MCF 10A (cell line): ENCODE measurements around the gene BLOC1S1. TPM values are rescaled to one million over a fixed set of nuclear protein-coding genes. Genes with fewer than 3 reads are reported as not detected.

Experiments used
- BruUV-seq: library from RNA; stranded (reverse); fragments of 400-500 nt; replicated peaks from 2 replicates; lab custom pipeline; 2021; lab: Mats Ljungman, UMichigan
- CTCF ChIA-PET: fragments of 300-600 bp; sonication (Branson Sonifier 250); formaldehyde crosslinking; extraction: SDS; loops from one replicate; lab custom pipeline; 2021; ENCODE audit warnings: antibody characterized with exemption, inconsistent platforms; lab: Yijun Ruan, JAX
- POLR2A ChIA-PET: fragments of 300-600, 350-650 bp; sonication (Branson Sonifier 250); formaldehyde crosslinking; extraction: SDS; loops from one replicate; lab custom pipeline; 2020; ENCODE audit warnings: antibody characterized with exemption, inconsistent platforms; lab: Yijun Ruan, JAX
- DNase-seq: peaks from one replicate; pipeline ENCODE4 v3.0.0-alpha.2; 2018; ENCODE audit not compliant: unreplicated experiment
- H3K27ac Mint-ChIP-seq: one replicate; pipeline ENCODE4 v1.8.0; 2022; ENCODE audit warnings: mild to moderate bottlenecking, low read depth, mixed read lengths; ENCODE audit not compliant: unreplicated experiment
- H3K27me3 Mint-ChIP-seq: one replicate; pipeline ENCODE4 v1.8.0; 2022; ENCODE audit warnings: mixed read lengths; ENCODE audit not compliant: insufficient read depth, unreplicated experiment
- H3K36me3 Mint-ChIP-seq: one replicate; pipeline ENCODE4 v1.8.0; 2022; ENCODE audit warnings: mild to moderate bottlenecking, moderate library complexity, mixed read lengths; ENCODE audit not compliant: insufficient read depth, unreplicated experiment
- H3K4me1 Mint-ChIP-seq: one replicate; pipeline ENCODE4 v1.8.0; 2022; ENCODE audit warnings: mixed read lengths; ENCODE audit not compliant: insufficient read depth, unreplicated experiment
- H3K4me3 Mint-ChIP-seq: one replicate; pipeline ENCODE4 v1.8.0; 2022; ENCODE audit warnings: mild to moderate bottlenecking, moderate library complexity, mixed read lengths; ENCODE audit not compliant: unreplicated experiment
- H3K9me3 Mint-ChIP-seq: one replicate; pipeline ENCODE4 v1.8.0; 2022; ENCODE audit warnings: mixed read lengths; ENCODE audit not compliant: unreplicated experiment
- intact Hi-C: fragments of 100-400 bp; cut with micrococcal nuclease; formaldehyde crosslinking; loops from 2 replicates; pipeline ENCODE4 v1.14.1; 2022
- total RNA-seq: library from RNA; stranded (reverse); gene quantifications from 2 replicates; pipeline ENCODE4 v1.2.3, GENCODE V29; 2022
- TF ChIP-seq, protein P1 (sequence below): fragments of 200-600 bp; IDR thresholded peaks from one replicate; pipeline ENCODE4 v1.8.0; 2022; ENCODE audit warnings: antibody characterized with exemption, mild to moderate bottlenecking; ENCODE audit not compliant: unreplicated experiment

The BLOC1S1 gene
- total RNA-seq, 1 experiment from 2014 or later = 75.8 TPM

DNA sequence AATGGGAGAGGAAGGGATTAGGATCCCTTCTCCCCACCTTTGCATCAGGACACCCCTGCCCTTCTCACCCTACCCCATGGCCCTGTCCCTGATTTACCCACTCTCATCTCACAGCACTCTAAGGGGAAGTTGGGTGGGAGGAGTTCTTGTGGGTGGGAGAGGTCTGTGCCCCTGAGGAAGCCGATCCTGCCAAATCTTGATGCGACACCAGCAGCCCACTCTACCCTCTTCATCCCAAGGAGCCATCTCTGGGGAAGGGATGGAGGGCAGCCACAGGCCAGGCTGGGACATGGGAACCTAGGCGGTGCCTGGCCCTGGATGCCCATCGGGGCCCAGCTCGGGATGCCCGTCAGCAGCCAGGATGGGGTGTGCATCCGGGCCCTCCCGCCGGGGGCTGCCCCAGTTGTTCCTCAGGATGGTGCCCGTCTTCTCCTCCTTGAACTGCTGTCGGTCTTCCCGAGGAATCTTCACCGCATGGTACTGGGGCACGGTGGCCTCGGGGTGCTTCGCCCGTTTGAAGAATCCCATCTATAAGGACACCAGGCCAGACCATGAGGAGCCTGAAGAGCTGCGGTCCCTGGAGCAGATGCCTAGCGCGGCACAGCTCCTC, 31.0 kb upstream of the BLOC1S1 start:
- intact Hi-C loops = no loop called here
- TF ChIP-seq, protein P1, sequence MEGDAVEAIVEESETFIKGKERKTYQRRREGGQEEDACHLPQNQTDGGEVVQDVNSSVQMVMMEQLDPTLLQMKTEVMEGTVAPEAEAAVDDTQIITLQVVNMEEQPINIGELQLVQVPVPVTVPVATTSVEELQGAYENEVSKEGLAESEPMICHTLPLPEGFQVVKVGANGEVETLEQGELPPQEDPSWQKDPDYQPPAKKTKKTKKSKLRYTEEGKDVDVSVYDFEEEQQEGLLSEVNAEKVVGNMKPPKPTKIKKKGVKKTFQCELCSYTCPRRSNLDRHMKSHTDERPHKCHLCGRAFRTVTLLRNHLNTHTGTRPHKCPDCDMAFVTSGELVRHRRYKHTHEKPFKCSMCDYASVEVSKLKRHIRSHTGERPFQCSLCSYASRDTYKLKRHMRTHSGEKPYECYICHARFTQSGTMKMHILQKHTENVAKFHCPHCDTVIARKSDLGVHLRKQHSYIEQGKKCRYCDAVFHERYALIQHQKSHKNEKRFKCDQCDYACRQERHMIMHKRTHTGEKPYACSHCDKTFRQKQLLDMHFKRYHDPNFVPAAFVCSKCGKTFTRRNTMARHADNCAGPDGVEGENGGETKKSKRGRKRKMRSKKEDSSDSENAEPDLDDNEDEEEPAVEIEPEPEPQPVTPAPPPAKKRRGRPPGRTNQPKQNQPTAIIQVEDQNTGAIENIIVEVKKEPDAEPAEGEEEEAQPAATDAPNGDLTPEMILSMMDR = no peak
- Mint-ChIP-seq H3K27ac (no peak overlapping the region), H3K27me3 (peaks cover 40% of the 10 kb centered on the region), H3K36me3 (no peaks in the 10 kb centered on the region), H3K4me3 (no peak overlapping the region), H3K4me1 (peaks cover 9% of the 10 kb centered on the region), H3K9me3 (no peaks in the 10 kb centered on the region)
- no TSS peak for BruUV-seq
- ChIA-PET POLR2A (no interaction called here), CTCF (no interaction called here)
- no peak for DNase-seq

DNA sequence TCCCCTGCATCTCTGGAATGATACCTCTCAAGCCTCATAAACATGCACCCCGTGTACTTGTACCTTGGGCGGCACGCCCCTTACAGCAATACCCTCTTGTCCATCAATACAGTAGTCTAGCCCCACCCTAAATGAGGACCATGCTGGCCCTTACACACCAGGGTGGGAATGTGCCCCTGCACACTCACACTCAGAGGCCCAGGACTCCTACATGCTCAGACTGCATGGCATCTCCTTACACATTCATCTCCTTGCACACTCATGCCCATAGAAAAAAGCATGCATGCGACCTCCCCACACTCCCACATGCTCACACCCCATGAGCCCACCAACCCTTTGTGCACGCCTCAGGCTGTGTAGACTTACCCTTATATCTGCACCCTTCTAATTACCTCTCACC, 30.2 kb upstream of the BLOC1S1 start:
- intact Hi-C loops = no loop called here
- Mint-ChIP-seq H3K36me3 (no peaks in the 10 kb centered on the region), H3K27ac (no peak overlapping the region), H3K9me3 (no peaks in the 10 kb centered on the region), H3K27me3 (peaks cover 40% of the 10 kb centered on the region), H3K4me1 (peaks cover 9% of the 10 kb centered on the region), H3K4me3 (no peak overlapping the region)
- CTCF ChIA-PET = no interaction called here
- no TSS peak for BruUV-seq
- DNase-seq = no peak
- POLR2A ChIA-PET = no interaction called here
- TF ChIP-seq, protein P1 = no peak

DNA sequence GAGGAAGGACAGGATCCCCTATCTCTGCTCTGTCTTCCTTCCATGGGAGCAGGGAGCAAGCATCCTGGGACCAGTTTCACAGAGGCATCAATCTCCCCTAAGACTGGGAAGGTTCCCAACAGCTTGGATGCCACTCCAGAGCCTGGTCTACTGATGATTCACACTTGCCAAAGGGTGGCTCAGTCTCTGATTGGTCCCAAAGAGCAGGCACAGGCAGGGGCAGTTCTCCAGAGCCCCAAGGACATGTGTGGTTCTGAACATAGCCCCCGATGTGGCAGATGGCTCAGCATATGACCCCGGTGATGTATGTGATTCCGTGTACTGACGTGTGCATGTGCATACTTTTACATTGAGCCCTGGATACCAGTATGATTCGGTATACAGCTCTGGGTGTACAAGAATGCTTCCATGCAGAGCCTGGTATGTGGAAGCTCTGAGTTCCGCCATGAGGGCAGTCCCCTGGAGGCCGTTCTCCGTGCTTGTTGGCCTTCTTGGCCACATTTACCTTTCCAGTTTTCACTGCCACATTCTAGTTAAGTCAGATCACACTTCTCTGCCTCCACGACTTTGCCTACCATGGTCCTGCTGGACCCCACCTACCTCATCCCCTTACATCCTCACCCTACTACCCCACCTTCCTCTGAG, 29.4 kb upstream of the BLOC1S1 start:
- ChIA-PET POLR2A (no interaction called here), CTCF (no interaction called here)
- Mint-ChIP-seq H3K27me3 (peaks cover 40% of the 10 kb centered on the region), H3K9me3 (no peaks in the 10 kb centered on the region), H3K27ac (no peak overlapping the region), H3K4me3 (no peak overlapping the region), H3K36me3 (no peaks in the 10 kb centered on the region), H3K4me1 (peaks cover 4% of the 10 kb centered on the region)
- TF ChIP-seq, protein P1 = no peak
- intact Hi-C loops = no loop called here
- BruUV-seq = no TSS peak
- DNase-seq = no peak

DNA sequence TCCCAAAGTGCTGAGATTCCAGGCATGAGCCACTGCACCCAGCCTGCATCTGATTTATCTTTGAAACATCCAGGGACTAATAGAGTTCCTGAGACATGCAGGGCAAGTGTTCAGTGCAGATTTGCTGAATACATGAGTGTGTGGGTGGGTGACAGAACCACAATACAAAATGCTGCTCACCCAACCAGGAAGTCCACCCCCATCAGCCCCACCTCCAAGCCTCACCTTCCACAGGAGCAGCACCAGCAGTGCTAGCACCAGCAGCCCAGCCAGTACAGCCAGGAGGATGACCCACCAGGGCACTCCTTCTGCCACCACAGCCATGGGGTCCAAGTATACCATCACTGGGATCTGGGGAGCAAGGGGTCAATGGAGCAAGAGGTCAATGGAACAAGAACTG, 28.1 kb upstream of the BLOC1S1 start:
- Mint-ChIP-seq H3K27me3 (peaks cover 35% of the 10 kb centered on the region), H3K9me3 (no peaks in the 10 kb centered on the region), H3K4me1 (no peaks in the 10 kb centered on the region), H3K27ac (no peak overlapping the region), H3K4me3 (no peak overlapping the region), H3K36me3 (no peaks in the 10 kb centered on the region)
- BruUV-seq = no TSS peak
- POLR2A ChIA-PET = no interaction called here
- CTCF ChIA-PET = interaction anchor here (0.7 kb wide), 1 partner anchor 22 kb away, joined by 3 read pairs; no protein-coding TSS in a partner anchor
- TF ChIP-seq, protein P1 = no peak
- intact Hi-C loops = no loop called here
- DNase-seq = no peak
